Left kidney (tissue), 2 donors: ENCODE data around the gene FAM3A. TPM values are rescaled to one million over a fixed set of nuclear protein-coding genes. Genes with fewer than 3 reads are reported as not detected.
"Not testable (repeated sequence)": the region's sequence is repeated elsewhere in the genome, so short reads cannot be mapped to it uniquely, and the experiment has no call there.

Source experiments
- DNase-seq: peaks from one replicate; pipeline ENCODE4 v3.0.0-alpha.2; 2013
- polyA plus RNA-seq: library from polyadenylated mRNA; unstranded; fragments of 120-200 nt; gene quantifications from one replicate; pipeline ENCODE4 v1.2.1, GENCODE V29; 2013; ENCODE audit not compliant: insufficient read length

The FAM3A gene
- polyA plus RNA-seq, 1 donor: 28.7 TPM

GRCh38 chrX:154506483-154507332, 9.3 kb downstream of the FAM3A start:
- DNase-seq: no peak

DNA sequence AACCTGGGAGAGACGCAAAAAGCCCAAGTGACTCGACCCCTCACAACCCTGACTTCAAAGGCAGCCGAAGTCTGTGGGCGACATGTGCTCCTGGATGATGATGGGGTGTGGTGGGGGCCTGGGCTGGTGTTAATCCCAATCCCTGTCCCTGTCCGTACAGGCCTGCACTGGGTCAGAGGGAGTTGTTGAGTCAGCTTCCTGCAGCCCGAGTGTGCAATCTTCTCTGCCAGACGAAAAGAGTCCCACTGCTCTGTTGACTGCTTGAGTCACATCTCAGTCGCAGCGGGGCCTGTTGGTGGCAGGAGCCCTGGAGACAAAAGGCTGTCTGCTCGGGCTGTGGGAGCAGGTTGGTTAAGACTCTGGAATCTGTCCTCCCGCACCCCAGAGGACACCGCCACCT, 10.3 kb downstream of the FAM3A start:
- DNase-seq: no peak

- DNase-seq: no peak
Observed at GRCh38 chrX:154502989-154503388, 13.0 kb downstream of the FAM3A start.

DNA sequence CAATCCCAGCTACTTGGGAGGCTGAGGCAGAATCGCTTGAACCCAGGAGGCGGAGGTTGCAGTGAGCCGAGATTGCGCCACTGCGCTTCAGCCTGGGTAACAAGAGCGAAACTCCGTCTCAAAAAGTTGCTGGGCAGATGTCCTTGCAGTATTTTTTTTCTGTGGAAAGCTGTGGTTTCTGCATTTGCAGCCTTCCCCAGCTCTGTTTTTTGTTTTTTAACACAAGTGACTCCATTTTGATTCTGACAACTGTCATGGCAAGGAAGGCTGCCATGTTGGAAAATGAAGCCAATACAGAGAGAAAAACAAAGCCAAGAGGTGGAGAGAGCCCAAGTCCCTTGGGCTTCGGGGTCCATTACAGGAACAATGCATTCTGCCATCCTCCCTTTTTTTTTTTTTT, 13.9 kb downstream of the FAM3A start:
- no peak for DNase-seq

- not testable (repeated sequence) for DNase-seq
Observed at GRCh38 chrX:154501423-154501822, 14.6 kb downstream of the FAM3A start.

DNA sequence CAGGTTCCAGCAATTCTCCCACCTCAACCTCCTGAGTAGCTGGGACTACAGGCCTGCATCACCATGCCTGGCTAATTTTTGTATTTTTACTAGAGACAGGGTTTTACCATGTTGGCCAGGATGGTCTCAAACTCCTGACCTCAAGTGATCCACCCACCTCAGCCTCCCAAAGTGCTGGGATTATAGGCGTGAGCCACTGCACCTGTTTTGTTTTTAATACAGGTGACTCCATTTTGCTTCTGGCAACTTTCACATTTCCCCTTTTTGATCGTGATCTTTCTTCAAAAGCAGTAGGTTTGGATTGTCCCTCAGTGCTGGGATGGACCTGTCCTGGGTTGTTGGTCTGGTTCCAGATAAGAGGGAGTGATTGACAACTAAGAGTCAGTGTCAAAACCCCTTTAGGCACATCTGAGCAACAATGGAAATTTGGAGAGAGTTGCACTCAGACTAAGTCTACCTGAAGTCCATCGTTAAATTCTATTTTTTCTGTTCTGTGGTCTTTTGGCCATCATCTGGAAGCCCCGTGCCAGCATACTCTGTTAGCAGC, 19.4 kb downstream of the FAM3A start:
- DNase-seq: not testable (repeated sequence)

GRCh38 chrX:154495472-154495922, 20.5 kb downstream of the FAM3A start:
- no peak for DNase-seq

- no peak for DNase-seq
Observed at GRCh38 chrX:154494715-154495114, 21.3 kb downstream of the FAM3A start.

DNA sequence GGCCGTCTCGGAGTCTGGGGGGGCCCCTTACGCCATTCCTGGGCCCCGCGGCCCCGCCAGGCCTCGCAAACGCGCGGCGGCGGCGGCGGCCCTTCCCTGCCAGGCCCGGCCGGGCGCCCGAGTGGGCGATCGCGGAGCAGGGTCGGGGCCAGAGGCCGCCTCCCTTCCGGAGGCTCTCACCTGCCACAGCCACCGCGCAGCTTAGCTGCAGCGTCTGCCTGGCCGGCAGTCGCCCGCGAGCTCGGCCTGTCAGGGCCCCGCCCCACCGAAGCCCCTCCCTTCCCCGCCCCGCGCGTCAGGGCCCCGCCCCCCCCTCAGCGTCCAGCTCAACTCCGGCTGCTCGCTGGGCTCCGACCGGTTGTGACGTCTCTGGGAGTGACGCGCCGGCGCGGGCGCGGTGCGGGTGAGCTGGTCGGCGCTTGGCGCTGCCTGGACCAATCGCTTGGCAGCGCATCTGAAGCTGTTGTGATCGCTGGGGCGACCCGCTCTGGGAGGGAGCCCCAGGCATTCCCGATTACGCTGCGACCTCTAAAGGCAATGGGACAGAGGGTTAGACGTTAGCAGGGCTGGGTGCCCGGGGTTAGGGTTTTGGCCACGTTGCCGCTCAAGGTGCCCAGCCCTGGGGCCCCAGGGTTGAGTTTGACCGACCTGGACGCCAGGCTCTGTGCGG, 25.5 kb downstream of the FAM3A start, which contains the start of gene SLC10A3:
Gene SLC10A3 (minus strand): TSS at position 216 of the 670 bp plus-strand sequence. CDS start 1,689 bp downstream, outside the sequence.
- DNase-seq: peak; percentile 84

DNA sequence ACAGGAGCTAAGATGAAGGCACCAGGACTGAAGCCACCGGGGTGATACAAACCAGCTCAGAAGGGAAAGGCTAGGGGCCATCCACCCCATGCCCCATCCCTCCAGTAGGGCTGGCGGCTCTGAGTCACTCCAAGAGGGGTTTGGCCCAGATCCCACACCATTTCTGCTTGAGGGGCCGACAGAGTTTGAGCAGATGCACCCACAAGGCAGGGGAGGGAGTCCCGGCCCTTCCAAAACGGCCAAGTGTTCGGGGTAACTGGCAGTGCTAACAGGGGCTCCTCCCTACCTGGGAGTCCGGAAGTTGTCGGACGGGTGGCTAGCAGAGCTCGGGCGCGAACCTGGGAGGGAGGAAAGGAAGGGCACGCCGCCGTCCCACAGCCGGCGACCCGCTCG, 26.0 kb downstream of the FAM3A start:
- DNase-seq: no peak

GRCh38 chrX:154489182-154489581, 26.9 kb downstream of the FAM3A start:
- DNase-seq: no peak

DNA sequence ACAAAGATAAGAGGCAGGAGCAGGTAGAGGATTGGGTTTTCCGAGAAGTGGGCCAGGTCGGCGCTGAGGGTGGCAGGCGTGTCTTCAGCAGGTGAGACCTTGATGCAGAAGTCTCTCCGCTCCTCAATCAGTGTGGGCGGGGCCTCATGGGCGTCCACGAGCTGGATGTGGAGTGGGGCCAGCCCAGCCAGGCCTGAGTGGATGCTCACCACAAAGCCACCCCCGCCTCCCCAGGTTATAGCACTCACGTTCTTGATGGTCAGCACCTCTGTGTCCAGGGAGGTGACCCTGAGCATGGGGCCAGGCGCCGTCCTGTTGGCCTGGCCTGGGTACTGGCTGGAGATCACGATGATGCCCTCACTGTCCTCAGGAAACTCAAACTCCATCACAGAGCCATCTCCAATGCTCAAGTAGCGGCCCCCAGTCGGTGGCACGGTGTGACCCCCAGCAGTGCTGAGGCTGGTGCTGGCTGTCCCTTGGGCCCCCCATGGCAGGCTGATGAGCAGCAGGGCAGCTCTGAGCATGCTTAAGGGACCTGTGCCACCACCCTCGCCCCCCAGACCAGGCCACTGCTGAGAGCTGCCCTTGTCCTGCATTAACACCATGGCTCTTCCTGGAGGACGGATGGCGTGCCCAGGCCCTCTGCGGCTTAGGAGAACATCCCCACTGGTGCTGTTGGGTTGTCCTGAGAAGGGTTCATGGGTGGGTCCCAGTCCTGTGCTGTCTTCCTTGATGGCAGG, 27.5 kb downstream of the FAM3A start:
- DNase-seq: no peak

GRCh38 chrX:154487518-154488290, 28.3 kb downstream of the FAM3A start:
- DNase-seq: no peak

GRCh38 chrX:154486396-154487207, 29.4 kb downstream of the FAM3A start, which contains the start of gene UBL4A:
Gene UBL4A, minus strand, starts transcription at chrX:154486615. Its CDS starts 31 bp downstream, at chrX:154486584.
- DNase-seq: peak; percentile 70

GRCh38 chrX:154486052-154486395, 30.0 kb downstream of the FAM3A start:
- no peak for DNase-seq

- DNase-seq: no peak
Observed at GRCh38 chrX:154485150-154486051, 30.6 kb downstream of the FAM3A start.

DNA sequence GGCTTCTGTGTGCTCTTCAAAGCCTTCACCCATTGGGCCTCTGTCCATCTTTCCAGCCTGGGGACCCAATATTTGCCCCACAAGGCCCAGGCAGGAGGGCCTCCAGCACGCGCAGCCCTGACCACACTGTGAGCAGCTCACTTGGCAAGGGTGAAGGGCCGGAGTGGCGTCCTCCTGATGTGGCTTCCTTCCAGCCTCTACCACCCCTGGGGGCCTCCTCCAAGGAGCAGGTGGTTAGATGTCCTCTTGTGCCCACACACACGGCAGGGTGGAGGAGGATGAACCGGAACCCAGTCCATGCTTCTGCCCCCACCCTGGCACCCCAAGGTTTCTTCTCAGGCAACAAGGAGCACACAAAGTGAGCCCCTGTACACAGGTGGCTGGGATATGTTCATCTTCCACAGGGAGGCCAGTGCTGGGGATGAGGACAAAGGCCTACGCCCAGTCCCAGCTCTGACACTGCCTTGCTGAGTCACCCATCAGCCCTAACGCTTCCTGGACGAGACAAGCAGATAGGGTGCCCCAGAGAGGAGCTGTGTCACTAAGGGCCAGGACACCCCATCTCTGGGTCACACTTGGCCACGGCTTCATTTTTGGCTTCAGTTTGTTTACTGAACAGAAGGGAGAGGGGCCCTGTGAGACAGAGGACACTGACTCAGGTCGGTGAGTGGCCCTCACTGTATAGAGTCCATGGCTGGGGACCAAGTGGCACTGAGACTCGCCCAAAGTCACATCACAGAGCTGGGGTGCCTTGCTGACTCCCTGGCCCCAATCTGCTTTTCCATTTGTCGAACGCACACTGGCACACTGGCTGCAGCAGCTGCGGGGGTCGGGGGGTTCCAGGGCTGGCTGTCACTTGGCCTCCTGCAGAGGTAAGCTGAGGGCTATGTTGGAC, 31.5 kb downstream of the FAM3A start:
- no peak for DNase-seq

- DNase-seq: no peak
Observed at GRCh38 chrX:154483325-154483724, 32.7 kb downstream of the FAM3A start.
